IMR-90 (cell line): ENCODE data around the gene ROMO1.

Source experiments
- BHLHE40 ChIP-seq: fragments of 150-350 bp; IDR thresholded peaks from 2 replicates; pipeline ENCODE4 v1.6.1; 2016; ENCODE audit warnings: mild to moderate bottlenecking, low read depth, low read length
- CEBPB ChIP-seq: IDR thresholded peaks from 2 replicates; pipeline ENCODE4 v1.6.1; 2012; ENCODE audit warnings: low read depth, low read length, improper control_type of control experiment
- MAZ ChIP-seq: IDR thresholded peaks from 2 replicates; pipeline ENCODE4 v1.6.1; 2012; ENCODE audit warnings: low read depth, mild to moderate bottlenecking, low read length, improper control_type of control experiment, moderate library complexity, borderline replicate concordance
- MXI1 ChIP-seq: IDR thresholded peaks from 2 replicates; pipeline ENCODE4 v1.6.1; 2012; ENCODE audit warnings: low read depth, mild to moderate bottlenecking, low read length, moderate library complexity, borderline replicate concordance
- NFE2L2 ChIP-seq: fragments of 150-350 bp; IDR thresholded peaks from 2 replicates; pipeline ENCODE4 v1.6.1; 2016; ENCODE audit warnings: low read depth, mild to moderate bottlenecking, low read length
- POLR2A ChIP-seq: IDR thresholded peaks from 2 replicates; pipeline ENCODE4 v1.6.1; 2012; ENCODE audit warnings: mild to moderate bottlenecking, low read depth, low read length
- RAD21 ChIP-seq: IDR thresholded peaks from 2 replicates; pipeline ENCODE4 v1.6.1; 2012; ENCODE audit warnings: low read length, improper control_type of control experiment
- RCOR1 ChIP-seq: IDR thresholded peaks from 2 replicates; pipeline ENCODE4 v1.6.1; 2012; ENCODE audit warnings: mild to moderate bottlenecking, low read length, improper control_type of control experiment; ENCODE audit not compliant: insufficient replicate concordance
- RFX5 ChIP-seq: IDR thresholded peaks from 2 replicates; pipeline ENCODE4 v1.8.0; 2012; ENCODE audit warnings: low read depth, mild to moderate bottlenecking, low read length, moderate library complexity
- SMC3 ChIP-seq: fragments of 150-350 bp; IDR thresholded peaks from 2 replicates; pipeline ENCODE4 v1.6.1; 2016; ENCODE audit warnings: low read depth, mild to moderate bottlenecking, antibody characterized with exemption, low read length, moderate library complexity
- USF2 ChIP-seq: fragments of 150-350 bp; IDR thresholded peaks from 2 replicates; pipeline ENCODE4 v1.6.1; 2017; ENCODE audit warnings: mild to moderate bottlenecking, antibody characterized with exemption, low read length, low read depth
- TF ChIP-seq, protein P1 (sequence below): conservative IDR thresholded peaks from 2 replicates; pipeline ENCODE4 v1.5.1; 2012; ENCODE audit warnings: mild to moderate bottlenecking, low read depth, low read length, improper control_type of control experiment

- TF ChIP-seq USF2, result peak; percentile 2; the same call in 1 of the 2 replicates
- peak; percentile 97 for TF ChIP-seq POLR2A
- TF ChIP-seq, protein P1, sequence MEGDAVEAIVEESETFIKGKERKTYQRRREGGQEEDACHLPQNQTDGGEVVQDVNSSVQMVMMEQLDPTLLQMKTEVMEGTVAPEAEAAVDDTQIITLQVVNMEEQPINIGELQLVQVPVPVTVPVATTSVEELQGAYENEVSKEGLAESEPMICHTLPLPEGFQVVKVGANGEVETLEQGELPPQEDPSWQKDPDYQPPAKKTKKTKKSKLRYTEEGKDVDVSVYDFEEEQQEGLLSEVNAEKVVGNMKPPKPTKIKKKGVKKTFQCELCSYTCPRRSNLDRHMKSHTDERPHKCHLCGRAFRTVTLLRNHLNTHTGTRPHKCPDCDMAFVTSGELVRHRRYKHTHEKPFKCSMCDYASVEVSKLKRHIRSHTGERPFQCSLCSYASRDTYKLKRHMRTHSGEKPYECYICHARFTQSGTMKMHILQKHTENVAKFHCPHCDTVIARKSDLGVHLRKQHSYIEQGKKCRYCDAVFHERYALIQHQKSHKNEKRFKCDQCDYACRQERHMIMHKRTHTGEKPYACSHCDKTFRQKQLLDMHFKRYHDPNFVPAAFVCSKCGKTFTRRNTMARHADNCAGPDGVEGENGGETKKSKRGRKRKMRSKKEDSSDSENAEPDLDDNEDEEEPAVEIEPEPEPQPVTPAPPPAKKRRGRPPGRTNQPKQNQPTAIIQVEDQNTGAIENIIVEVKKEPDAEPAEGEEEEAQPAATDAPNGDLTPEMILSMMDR, result no peak
- TF ChIP-seq RFX5, result no peak
- TF ChIP-seq BHLHE40, result peak; percentile 30; the same call in 1 of the 2 replicates
- TF ChIP-seq SMC3, result no peak
- TF ChIP-seq MXI1, result 0 out of 2 replicates have a peak, but pooled peaks have one; percentile 38
- TF ChIP-seq MAZ, result peak; percentile 58; the same call in 1 of the 2 replicates
- no peak for TF ChIP-seq NFE2L2
- no peak; the same call in 1 of the 2 replicates for TF ChIP-seq RAD21
- TF ChIP-seq CEBPB, result no peak
- no peak for TF ChIP-seq RCOR1
These were observed 34.6 kb upstream of the ROMO1 start, which contains the start of the genes CPNE1 and RBM12 for GRCh38 chr20:35664466-35665206.
